SU-DHL-6 (cell line): ENCODE data around the gene ZDHHC8.
"Not testable (repeated sequence)": the region's sequence is repeated elsewhere in the genome, so short reads cannot be mapped to it uniquely, and the experiment has no call there.

Experiments used
- H2AFZ ChIP-seq: fragments of 200-600 bp; sonication (generic); 2 replicates; pipeline ENCODE4 v1.6.1; 2014; ENCODE audit warnings: low read depth, mild to moderate bottlenecking, moderate library complexity, mixed read lengths, antibody characterized with exemption, low read length; ENCODE audit not compliant: severe bottlenecking
- H3F3A ChIP-seq: fragments of 200-600 bp; shearing (Covaris generic); 2 replicates; pipeline ENCODE4 v1.6.0; 2016; ENCODE audit warnings: antibody characterized with exemption, mild to moderate bottlenecking; ENCODE audit not compliant: insufficient read depth
- H3K27ac ChIP-seq: fragments of 200-600 bp; sonication (generic); 2 replicates; pipeline ENCODE4 v1.5.1; 2016; ENCODE audit warnings: low read depth, mild to moderate bottlenecking, low read length, moderate library complexity, mixed read lengths
- H3K27me3 ChIP-seq: fragments of 200-600 bp; sonication (generic), shearing (Covaris generic); 2 replicates; pipeline ENCODE4 v1.6.0; 2014; ENCODE audit warnings: mild to moderate bottlenecking, low read length
- H3K36me3 ChIP-seq: fragments of 200-600 bp; sonication (generic); 2 replicates; pipeline ENCODE4 v1.6.1; 2014; ENCODE audit warnings: mild to moderate bottlenecking, low read length, mixed read lengths
- H3K4me2 ChIP-seq: fragments of 300-600, 200-600 bp; shearing (Covaris generic), sonication (generic); 2 replicates; pipeline ENCODE4 v1.6.0; 2014; ENCODE audit warnings: low read length, low read depth, mild to moderate bottlenecking; ENCODE audit not compliant: poor library complexity, severe bottlenecking
- H3K4me3 ChIP-seq: fragments of 200-600 bp; sonication (generic); 2 replicates; pipeline ENCODE4 v1.5.1; 2014; ENCODE audit warnings: antibody characterized with exemption, low read length, mild to moderate bottlenecking, mixed read lengths; ENCODE audit not compliant: insufficient read depth, poor library complexity, severe bottlenecking
- H3K79me2 ChIP-seq: fragments of 200-600 bp; sonication (generic); 2 replicates; pipeline ENCODE4 v1.6.1; 2014; ENCODE audit warnings: mild to moderate bottlenecking, low read length, moderate library complexity; ENCODE audit not compliant: insufficient read depth
- H3K9ac ChIP-seq: fragments of 200-600 bp; sonication (generic); 2 replicates; pipeline ENCODE4 v1.7.0; 2014; ENCODE audit warnings: mild to moderate bottlenecking, low read length
- H3K9me2 ChIP-seq: fragments of 200-600 bp; sonication (generic); replicated peaks from 2 replicates; pipeline ENCODE4 v1.6.1; 2014; ENCODE audit warnings: low read length; ENCODE audit not compliant: insufficient read depth
- H3K9me3 ChIP-seq: fragments of 200-600 bp; sonication (generic); 2 replicates; pipeline ENCODE4 v1.6.1; 2014; ENCODE audit warnings: low read length, mixed read lengths; ENCODE audit not compliant: insufficient read depth
- H4K20me1 ChIP-seq: fragments of 200-600 bp; sonication (generic); 2 replicates; pipeline ENCODE4 v1.6.1; 2014; ENCODE audit warnings: low read depth, mild to moderate bottlenecking, antibody characterized with exemption, low read length, moderate library complexity, mixed read lengths
- CTCF ChIP-seq: fragments of 200-600 bp; sonication (generic); IDR thresholded peaks from one replicate; pipeline ENCODE4 v1.5.1; 2017; ENCODE audit warnings: antibody characterized with exemption, mild to moderate bottlenecking, low read length, moderate library complexity; ENCODE audit not compliant: insufficient read depth, poor library complexity, severe bottlenecking
- EZH2phosphoT487 ChIP-seq: fragments of 200-600 bp; sonication (generic), shearing (Covaris generic); conservative IDR thresholded peaks from 2 replicates; pipeline ENCODE4 v1.6.1; 2018; ENCODE audit warnings: mild to moderate bottlenecking, antibody characterized with exemption, low read length, moderate library complexity, mixed read lengths

ZDHHC8 gene

GRCh38 chr22:20158391-20159036 is 26.9 kb downstream of the ZDHHC8 start:
- no peak overlapping the region for H2AFZ ChIP-seq
- no peak overlapping the region for H3K27ac ChIP-seq
- no peaks in the 10 kb centered on the region for H3F3A ChIP-seq
- no peak overlapping the region for H3K4me3 ChIP-seq
- H3K9me3 ChIP-seq, result no peaks in the 10 kb centered on the region
- H3K79me2 ChIP-seq, result no peaks in the 10 kb centered on the region
- no peak overlapping the region for H3K9ac ChIP-seq
- H3K36me3 ChIP-seq, result no peaks in the 10 kb centered on the region
- H3K9me2 ChIP-seq, result no peaks in the 10 kb centered on the region
- no peaks in the 10 kb centered on the region for H3K27me3 ChIP-seq
- H3K4me2 ChIP-seq, result no peak overlapping the region
- no peaks in the 10 kb centered on the region for H4K20me1 ChIP-seq
- TF ChIP-seq CTCF, result no peak

GRCh38 chr22:20159076-20159475 is 27.5 kb downstream of the ZDHHC8 start:
- no peaks in the 10 kb centered on the region for H3K27me3 ChIP-seq
- no peaks in the 10 kb centered on the region for H3K9me3 ChIP-seq
- H3K9me2 ChIP-seq, result no peaks in the 10 kb centered on the region
- H3K4me2 ChIP-seq, result no peak overlapping the region
- H3K36me3 ChIP-seq, result no peaks in the 10 kb centered on the region
- H3K27ac ChIP-seq, result no peak overlapping the region
- H3K79me2 ChIP-seq, result no peaks in the 10 kb centered on the region
- no peak overlapping the region for H2AFZ ChIP-seq
- H4K20me1 ChIP-seq, result no peaks in the 10 kb centered on the region
- H3K4me3 ChIP-seq, result no peak overlapping the region
- TF ChIP-seq EZH2phosphoT487 (no peak), CTCF (no peak)
- H3F3A ChIP-seq, result no peaks in the 10 kb centered on the region
- H3K9ac ChIP-seq, result no peak overlapping the region

GRCh38 chr22:20159531-20159930 is 27.9 kb downstream of the ZDHHC8 start:
- not testable (repeated sequence) for H3K79me2 ChIP-seq, H3K4me3 ChIP-seq, H3K9me2 ChIP-seq, H4K20me1 ChIP-seq, H3K36me3 ChIP-seq, H3K4me2 ChIP-seq, H3F3A ChIP-seq, H2AFZ ChIP-seq, H3K9ac ChIP-seq, H3K9me3 ChIP-seq, H3K27ac ChIP-seq, H3K27me3 ChIP-seq

- Histone ChIP-seq H3K9me2 (no peaks in the 10 kb centered on the region), H3K9me3 (no peaks in the 10 kb centered on the region), H3K9ac (no peak overlapping the region), H3K27ac (no peak overlapping the region), H2AFZ (no peak overlapping the region), H3K79me2 (no peaks in the 10 kb centered on the region), H4K20me1 (no peaks in the 10 kb centered on the region), H3F3A (no peaks in the 10 kb centered on the region), H3K4me2 (no peak overlapping the region), H3K27me3 (no peaks in the 10 kb centered on the region), H3K4me3 (no peak overlapping the region), H3K36me3 (no peaks in the 10 kb centered on the region)
- TF ChIP-seq CTCF (no peak), EZH2phosphoT487 (no peak)
Measured at GRCh38 chr22:20160041-20160440, 28.4 kb downstream of the ZDHHC8 start.
